Measurements from ENCODE around the gene PPP1R12B. TPM values are rescaled to one million over a fixed set of nuclear protein-coding genes. Genes with fewer than 3 reads are reported as not detected.

PPP1R12B gene
- total and polyA plus RNA-seq, 8 donors, result 4.4 to 29.4 (median 13.7) TPM

GRCh38 chr1:202320081-202320405 lies 28.5 kb upstream of the PPP1R12B start:
- Histone ChIP-seq H3K36me3 (no peaks in the 10 kb centered on the region), H3K4me3 (no peak overlapping the region), H3K9me3 (no peaks in the 10 kb centered on the region), H3K4me1 (no peaks in the 10 kb centered on the region), H3K27ac (no peak overlapping the region), H3K27me3 (no peaks in the 10 kb centered on the region)
- FAIRE-seq, result no peak
- DNase-seq, result no peak
- intact Hi-C loops (cut with DNase I), result no loop called here
- no peak for ATAC-seq
- TF ChIP-seq CTCF (IDR thresholded peaks at IDR 0.05), result no peak

GRCh38 chr1:202323731-202324130 lies 24.8 kb upstream of the PPP1R12B start:
- Histone ChIP-seq H3K4me1 (no peaks in the 10 kb centered on the region), H3K27me3 (no peaks in the 10 kb centered on the region), H3K27ac (no peak overlapping the region), H3K9me3 (no peaks in the 10 kb centered on the region), H3K4me3 (no peak overlapping the region), H3K36me3 (no peaks in the 10 kb centered on the region)
- DNase-seq, result no peak
- 79 to 85% methylated on average over 4 of the region's 4 CpGs for WGBS, 2 donors
- no peak for ATAC-seq
- no peak for TF ChIP-seq CTCF (IDR thresholded peaks at IDR 0.05)
- FAIRE-seq, result no peak
- intact Hi-C loops (cut with DNase I), result no loop called here

- Histone ChIP-seq H3K27ac (no peak overlapping the region), H3K4me3 (no peak overlapping the region), H3K27me3 (no peaks in the 10 kb centered on the region), H3K36me3 (no peaks in the 10 kb centered on the region), H3K4me1 (no peaks in the 10 kb centered on the region), H3K9me3 (no peaks in the 10 kb centered on the region)
- no peak for ATAC-seq
- intact Hi-C loops (cut with DNase I), result no loop called here
- no peak for TF ChIP-seq CTCF (IDR thresholded peaks at IDR 0.05)
- WGBS, 2 donors, result 94 to 95% methylated on average over 2 of the region's 2 CpGs
- no peak for DNase-seq
- FAIRE-seq, result no peak
Measured at GRCh38 chr1:202324646-202325045, 23.9 kb upstream of the PPP1R12B start.

- no peak for DNase-seq
- Histone ChIP-seq H3K4me3 (no peak overlapping the region), H3K27me3 (no peaks in the 10 kb centered on the region), H3K9me3 (no peaks in the 10 kb centered on the region), H3K4me1 (no peaks in the 10 kb centered on the region), H3K27ac (no peak overlapping the region), H3K36me3 (no peaks in the 10 kb centered on the region)
- no peak for TF ChIP-seq CTCF (IDR thresholded peaks at IDR 0.05)
- intact Hi-C loops (cut with DNase I), result no loop called here
- no peak for FAIRE-seq
- ATAC-seq, result no peak
Measured at GRCh38 chr1:202329891-202330290, 18.6 kb upstream of the PPP1R12B start.

- WGBS, 2 donors, result 66 to 69% methylated on average over 4 of the region's 4 CpGs
- DNase-seq (no peak), FAIRE-seq (no peak), ATAC-seq (no peak)
- Histone ChIP-seq H3K27me3 (no peaks in the 10 kb centered on the region), H3K4me1 (no peaks in the 10 kb centered on the region), H3K36me3 (no peaks in the 10 kb centered on the region), H3K4me3 (no peak overlapping the region), H3K27ac (no peak overlapping the region), H3K9me3 (no peaks in the 10 kb centered on the region)
- TF ChIP-seq CTCF (IDR thresholded peaks at IDR 0.05), result no peak
- intact Hi-C loops (cut with DNase I), result no loop called here
Measured at GRCh38 chr1:202333861-202334260, 14.6 kb upstream of the PPP1R12B start.
